CD14-positive monocyte (primary cell): Measurements from ENCODE around the gene VDAC1. TPM values are rescaled to one million over a fixed set of nuclear protein-coding genes. Genes with fewer than 3 reads are reported as not detected.

Experiments
- DNase-seq, 3 donors: peaks; one replicate each; pipeline ENCODE4 v3.0.0-alpha.2; 2011 to 2022
- H2AFZ ChIP-seq: 2 replicates; pipeline ENCODE4 v1.6.0; 2012; ENCODE audit warnings: mild to moderate bottlenecking, low read depth, low read length, inconsistent platforms; ENCODE audit not compliant: insufficient read depth, poor library complexity, severe bottlenecking
- H3K27ac ChIP-seq, 2 donors: 1 replicate in 1 of 2; 2 replicates in 1 of 2; pipeline ENCODE4 v1.5.1; 2012 to 2013; ENCODE audit warnings: low read length in 2 of 2, control low read depth in 1 of 2, inconsistent platforms in 1 of 2, low read depth in 1 of 2, mild to moderate bottlenecking in 1 of 2
- H3K27me3 ChIP-seq, 2 donors: one replicate each; pipeline versions ENCODE4 v1.6.0 to v1.6.1; 2011 to 2013; ENCODE audit warnings: low read length in 2 of 2; ENCODE audit not compliant: control insufficient read depth in 2 of 2, insufficient read depth in 2 of 2
- H3K36me3 ChIP-seq, 2 donors: replicated peaks in 1 of 2; 1 replicate in 1 of 2; 2 replicates in 1 of 2; pipeline versions ENCODE4 v1.5.1 to v1.6.1; 2012 to 2013; ENCODE audit warnings: low read length in 2 of 2, control low read depth in 1 of 2, inconsistent platforms in 1 of 2, mild to moderate bottlenecking in 1 of 2; ENCODE audit not compliant: insufficient read depth in 2 of 2, control insufficient read depth in 1 of 2
- H3K4me1 ChIP-seq, 2 donors: 1 replicate in 1 of 2; 2 replicates in 1 of 2; pipeline versions ENCODE4 v1.5.1 to v1.6.1; 2012 to 2013; ENCODE audit warnings: low read length in 2 of 2, control low read depth in 1 of 2, inconsistent platforms in 1 of 2, mild to moderate bottlenecking in 1 of 2, moderate library complexity in 1 of 2; ENCODE audit not compliant: insufficient read depth in 2 of 2, control insufficient read depth in 1 of 2
- H3K4me2 ChIP-seq: replicated peaks from 2 replicates; pipeline ENCODE3; 2012; ENCODE audit warnings: low read length, moderate library complexity, mild to moderate bottlenecking; ENCODE audit not compliant: poor library complexity, severe bottlenecking; ENCODE audit errors: extremely low read depth
- H3K4me3 ChIP-seq, 3 experiments: fragments of 200-600 bp in 1 of 3; sonication (generic) in 1 of 3; replicated peaks in 1 of 3; 1 replicate in 2 of 3; 2 replicates in 1 of 3; pipeline ENCODE4 v1.5.1; 2011 to 2013; ENCODE audit warnings: low read length in 3 of 3, mild to moderate bottlenecking in 3 of 3, control low read depth in 2 of 3, low read depth in 2 of 3, inconsistent platforms in 1 of 3, moderate library complexity in 1 of 3
- H3K79me2 ChIP-seq: 2 replicates; pipeline ENCODE4 v1.6.0; 2012; ENCODE audit warnings: mild to moderate bottlenecking, control low read depth, inconsistent platforms, low read length, moderate library complexity; ENCODE audit not compliant: insufficient read depth
- H3K9ac ChIP-seq: 2 replicates; pipeline ENCODE4 v1.6.0; 2017; ENCODE audit warnings: low read length, mild to moderate bottlenecking; ENCODE audit not compliant: insufficient read depth, poor library complexity, severe bottlenecking
- H3K9me3 ChIP-seq, 2 donors: replicated peaks in 1 of 2; 1 replicate in 1 of 2; 2 replicates in 1 of 2; pipeline versions ENCODE4 v1.5.1 to v1.6.1; 2012 to 2013; ENCODE audit warnings: low read length in 2 of 2, control low read depth in 1 of 2; ENCODE audit not compliant: control insufficient read depth in 1 of 2, insufficient read depth in 1 of 2
- H4K20me1 ChIP-seq: 2 replicates; pipeline ENCODE4 v1.6.0; 2012; ENCODE audit warnings: mild to moderate bottlenecking, low read length, control low read depth, moderate library complexity; ENCODE audit not compliant: insufficient read depth
- H3K27ac Mint-ChIP-seq, 7 donors: one replicate each; pipeline ENCODE4 v1.8.0; 2020; ENCODE audit warnings: mild to moderate bottlenecking in 7 of 7, mixed read lengths in 7 of 7, moderate library complexity in 6 of 7, inconsistent platforms in 2 of 7
- H3K27me3 Mint-ChIP-seq, 3 donors: one replicate each; pipeline ENCODE4 v1.8.0; 2021 to 2022; ENCODE audit warnings: low read depth in 3 of 3, mild to moderate bottlenecking in 3 of 3, mixed read lengths in 3 of 3, moderate library complexity in 3 of 3, inconsistent platforms in 1 of 3
- H3K36me3 Mint-ChIP-seq, 2 donors: one replicate each; pipeline ENCODE4 v1.8.0; 2020; ENCODE audit warnings: mixed read lengths in 2 of 2, inconsistent platforms in 1 of 2, mild to moderate bottlenecking in 1 of 2
- H3K4me1 Mint-ChIP-seq: one replicate; pipeline ENCODE4 v1.8.0; 2020; ENCODE audit warnings: mild to moderate bottlenecking, mixed read lengths
- H3K4me3 Mint-ChIP-seq, 2 donors: one replicate each; pipeline ENCODE4 v1.8.0; 2020; ENCODE audit warnings: mild to moderate bottlenecking in 2 of 2, mixed read lengths in 2 of 2, moderate library complexity in 1 of 2
- H3K9me3 Mint-ChIP-seq, 7 donors: one replicate each; pipeline ENCODE4 v1.8.0; 2020 to 2022; ENCODE audit warnings: mixed read lengths in 7 of 7, mild to moderate bottlenecking in 6 of 7, moderate library complexity in 6 of 7, inconsistent platforms in 2 of 7
- WGBS: methylation state at CpG from one replicate; pipeline ENCODE4 v1.1.5; 2013; ENCODE audit warnings: missing lambda C conversion rate; ENCODE audit not compliant: insufficient coverage; 5-methylcytosine and 5-hydroxymethylcytosine counted together
- intact Hi-C, 2 donors: fragments of 100-400 bp; cut with micrococcal nuclease; formaldehyde crosslinking; loops; one replicate each; pipeline versions ENCODE4 v1.15.0 to v1.15.1; 2023
- polyA plus RNA-seq, 3 donors: library from polyadenylated mRNA; depleted of rRNA in 1 of 3; unstranded in 2 of 3; stranded (reverse) in 1 of 3; fragments of 300-500 nt in 2 of 3; fragments of >200 nt in 1 of 3; fragmentation: Illumina TruSeq in 2 of 3; gene quantifications; 1 replicate in 2 of 3; 2 replicates in 1 of 3; pipeline ENCODE4 v1.2.3, GENCODE V29; 2012 to 2021
- TF ChIP-seq, protein P1 (sequence below): fragments of 200-600 bp; IDR thresholded peaks from one replicate; pipeline ENCODE4 v1.8.0; 2022; ENCODE audit warnings: antibody characterized with exemption, mild to moderate bottlenecking

The VDAC1 gene
- polyA plus RNA-seq, 3 donors: 59.9 to 107 (median 84.4) TPM

GRCh38 chr5:133998807-133999206, 6.0 kb downstream of the VDAC1 start:
- Histone ChIP-seq H3K4me2 (no peak overlapping the region), H4K20me1 (peaks cover 98% of the 10 kb centered on the region), H3K79me2 (peaks cover 98% of the 10 kb centered on the region), H3K4me1 (peaks cover 12 to 13% of the 10 kb centered on the region in 2 donors), H3K36me3 (peaks cover 5 to 18% of the 10 kb centered on the region in 2 donors), H3K4me3 (no peak overlapping the region), H2AFZ (no peak overlapping the region), H3K27ac (no peak overlapping the region), H3K27me3 (no peaks in the 10 kb centered on the region), H3K9ac (no peak overlapping the region), H3K9me3 (no peaks in the 10 kb centered on the region)
- no peaks in the 10 kb centered on the region for H3K9me3 Mint-ChIP-seq
- H3K27ac Mint-ChIP-seq: no peak overlapping the region
- H3K36me3 Mint-ChIP-seq: peaks cover 14 to 24% of the 10 kb centered on the region in 2 donors
- H3K4me1 Mint-ChIP-seq: peaks cover 35% of the 10 kb centered on the region
- no peaks in the 10 kb centered on the region for H3K27me3 Mint-ChIP-seq
- intact Hi-C loops: no loop called here
- DNase-seq: no peak
- TF ChIP-seq, protein P1, sequence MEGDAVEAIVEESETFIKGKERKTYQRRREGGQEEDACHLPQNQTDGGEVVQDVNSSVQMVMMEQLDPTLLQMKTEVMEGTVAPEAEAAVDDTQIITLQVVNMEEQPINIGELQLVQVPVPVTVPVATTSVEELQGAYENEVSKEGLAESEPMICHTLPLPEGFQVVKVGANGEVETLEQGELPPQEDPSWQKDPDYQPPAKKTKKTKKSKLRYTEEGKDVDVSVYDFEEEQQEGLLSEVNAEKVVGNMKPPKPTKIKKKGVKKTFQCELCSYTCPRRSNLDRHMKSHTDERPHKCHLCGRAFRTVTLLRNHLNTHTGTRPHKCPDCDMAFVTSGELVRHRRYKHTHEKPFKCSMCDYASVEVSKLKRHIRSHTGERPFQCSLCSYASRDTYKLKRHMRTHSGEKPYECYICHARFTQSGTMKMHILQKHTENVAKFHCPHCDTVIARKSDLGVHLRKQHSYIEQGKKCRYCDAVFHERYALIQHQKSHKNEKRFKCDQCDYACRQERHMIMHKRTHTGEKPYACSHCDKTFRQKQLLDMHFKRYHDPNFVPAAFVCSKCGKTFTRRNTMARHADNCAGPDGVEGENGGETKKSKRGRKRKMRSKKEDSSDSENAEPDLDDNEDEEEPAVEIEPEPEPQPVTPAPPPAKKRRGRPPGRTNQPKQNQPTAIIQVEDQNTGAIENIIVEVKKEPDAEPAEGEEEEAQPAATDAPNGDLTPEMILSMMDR: no peak
- no peak overlapping the region for H3K4me3 Mint-ChIP-seq
- WGBS: 100% methylated on average over 5 of the region's 7 CpGs

DNA sequence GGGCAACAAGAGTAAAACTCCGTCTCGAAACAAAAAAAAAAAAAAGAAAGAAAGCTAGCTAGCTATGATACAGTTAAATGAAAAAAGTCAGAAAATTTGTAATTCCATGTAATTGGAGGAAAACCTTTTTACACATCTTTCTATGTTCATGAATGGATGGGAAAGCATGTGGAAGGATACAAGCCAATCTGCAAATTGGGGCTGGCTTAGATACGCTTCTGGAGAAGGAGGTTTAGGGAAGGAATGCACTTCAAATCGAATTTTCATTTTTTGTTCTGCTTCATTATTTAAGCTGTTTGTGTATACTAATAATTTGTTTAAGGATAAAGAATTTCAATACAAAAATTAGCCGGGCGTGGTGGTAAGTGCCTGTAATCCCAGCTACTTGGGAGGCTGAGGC, 6.7 kb downstream of the VDAC1 start:
- Histone ChIP-seq H3K79me2 (peaks cover 98% of the 10 kb centered on the region), H3K4me1 (peaks cover 4 to 5% of the 10 kb centered on the region in 2 donors), H4K20me1 (peaks cover 98% of the 10 kb centered on the region), H3K4me2 (no peak overlapping the region), H3K4me3 (no peak overlapping the region), H3K9ac (no peak overlapping the region), H3K36me3 (peaks cover 5 to 18% of the 10 kb centered on the region in 2 donors), H3K27ac (no peak overlapping the region), H3K9me3 (no peaks in the 10 kb centered on the region), H2AFZ (no peak overlapping the region), H3K27me3 (no peaks in the 10 kb centered on the region)
- Mint-ChIP-seq H3K27ac (no peak overlapping the region), H3K36me3 (peaks cover 14 to 25% of the 10 kb centered on the region in 2 donors), H3K9me3 (no peaks in the 10 kb centered on the region), H3K27me3 (no peaks in the 10 kb centered on the region), H3K4me3 (no peak overlapping the region), H3K4me1 (peaks cover 27% of the 10 kb centered on the region)
- TF ChIP-seq, protein P1: no peak
- intact Hi-C loops: no loop called here
- no peak for DNase-seq
- whole genome bisulfite sequencing: 100% methylated on average over 2 of the region's 6 CpGs
